Uterus (tissue), 2 donors: ENCODE data around the gene GAD2.

Source experiments
- POLR2A ChIP-seq, 2 donors: fragments of 450-650 bp; IDR thresholded peaks; one replicate each; pipeline ENCODE4 v1.6.1; 2016; ENCODE audit warnings: antibody characterized with exemption in 2 of 2, mild to moderate bottlenecking in 1 of 2, moderate library complexity in 1 of 2
- TF ChIP-seq, protein P1 (sequence below), 4 experiments: fragments of 200-600 bp in 2 of 4; fragments of 450-650 bp in 2 of 4; sonication (generic) in 2 of 4; IDR thresholded peaks; one replicate each; pipeline ENCODE4 v1.5.1; 2016 to 2019; ENCODE audit warnings: antibody characterized with exemption in 4 of 4, mild to moderate bottlenecking in 2 of 4, moderate library complexity in 1 of 4

DNA sequence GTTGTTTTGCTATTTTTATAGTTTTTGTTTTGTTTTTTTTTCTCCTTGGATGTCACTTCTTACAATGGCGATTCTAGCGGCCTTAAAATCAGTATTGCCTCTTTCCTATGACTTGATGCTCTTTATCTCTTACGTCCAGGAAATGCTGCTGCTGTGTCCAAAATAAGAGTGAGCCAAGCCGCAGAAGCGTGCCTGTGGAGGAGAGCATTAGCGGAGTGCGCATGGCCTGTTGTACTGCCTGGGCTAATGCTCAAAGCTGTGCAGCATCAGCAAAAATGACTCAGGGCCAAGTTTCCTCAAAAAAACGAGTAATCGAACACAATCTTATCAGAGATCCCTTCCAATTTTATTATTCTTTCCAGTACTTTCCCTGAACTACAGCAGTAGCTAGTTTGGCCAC lies 18.5 kb upstream of the GAD2 start:
- TF ChIP-seq, protein P1, sequence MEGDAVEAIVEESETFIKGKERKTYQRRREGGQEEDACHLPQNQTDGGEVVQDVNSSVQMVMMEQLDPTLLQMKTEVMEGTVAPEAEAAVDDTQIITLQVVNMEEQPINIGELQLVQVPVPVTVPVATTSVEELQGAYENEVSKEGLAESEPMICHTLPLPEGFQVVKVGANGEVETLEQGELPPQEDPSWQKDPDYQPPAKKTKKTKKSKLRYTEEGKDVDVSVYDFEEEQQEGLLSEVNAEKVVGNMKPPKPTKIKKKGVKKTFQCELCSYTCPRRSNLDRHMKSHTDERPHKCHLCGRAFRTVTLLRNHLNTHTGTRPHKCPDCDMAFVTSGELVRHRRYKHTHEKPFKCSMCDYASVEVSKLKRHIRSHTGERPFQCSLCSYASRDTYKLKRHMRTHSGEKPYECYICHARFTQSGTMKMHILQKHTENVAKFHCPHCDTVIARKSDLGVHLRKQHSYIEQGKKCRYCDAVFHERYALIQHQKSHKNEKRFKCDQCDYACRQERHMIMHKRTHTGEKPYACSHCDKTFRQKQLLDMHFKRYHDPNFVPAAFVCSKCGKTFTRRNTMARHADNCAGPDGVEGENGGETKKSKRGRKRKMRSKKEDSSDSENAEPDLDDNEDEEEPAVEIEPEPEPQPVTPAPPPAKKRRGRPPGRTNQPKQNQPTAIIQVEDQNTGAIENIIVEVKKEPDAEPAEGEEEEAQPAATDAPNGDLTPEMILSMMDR (IDR thresholded peaks at IDR 0.05), result no peak
- no peak for TF ChIP-seq POLR2A (IDR thresholded peaks at IDR 0.05)
